GM12878 (cell line): Measurements from ENCODE around the gene ENPP7. TPM values are rescaled to one million over a fixed set of nuclear protein-coding genes. Genes with fewer than 3 reads are reported as not detected.

Source experiments
- ATAC-seq: fragments of 200-7000 bp; cut with Tn5 transposase; 3 replicates; pipeline ENCODE4 v1.9.1; 2020; ENCODE audit warnings: mild to moderate bottlenecking, moderate library complexity
- BruUV-seq: library from RNA; stranded (reverse); fragments of 400-500 nt; replicated peaks from 2 replicates; lab custom pipeline; 2021; lab: Mats Ljungman, UMichigan
- CTCF ChIA-PET: fragments of 300-600 bp; sonication (Branson Sonifier 250); formaldehyde crosslinking; extraction: SDS; loops from one replicate; lab custom pipeline; 2021; ENCODE audit warnings: inconsistent platforms; lab: Yijun Ruan, JAX
- POLR2A ChIA-PET: fragments of 350-600 bp; formaldehyde crosslinking; extraction: SDS; loops from one replicate; lab custom pipeline; 2021; ENCODE audit warnings: inconsistent platforms; lab: Charles Lee
- RAD21 ChIA-PET: fragments of 300-600 bp; sonication (Branson Sonifier 250); formaldehyde crosslinking; loops from one replicate; lab custom pipeline; 2023; ENCODE audit warnings: antibody characterized with exemption; ENCODE audit not compliant: unreplicated experiment; lab: Charles Lee
- SMC1A ChIA-PET: fragments of 300-600 bp; sonication (Branson Sonifier 250); formaldehyde crosslinking; loops from one replicate; lab custom pipeline; 2023; ENCODE audit not compliant: unreplicated experiment, uncharacterized antibody; lab: Charles Lee
- DNase-seq: peaks from one replicate; pipeline ENCODE4 v3.0.0-alpha.2; 2011; ENCODE audit warnings: low read depth, low spot score
- FAIRE-seq: peaks from 3 replicates; lab custom pipeline; 2011; peaks lifted over from hg19 to GRCh38; lab: Jason Lieb, UNC
- H2AFZ ChIP-seq: 2 replicates; pipeline ENCODE4 v1.6.0; 2011; ENCODE audit warnings: low read depth, low read length, control low read depth; ENCODE audit not compliant: control insufficient read depth
- H3K27ac ChIP-seq: 2 replicates; pipeline ENCODE4 v1.5.1; 2011; ENCODE audit warnings: control low read depth; ENCODE audit not compliant: control insufficient read depth, insufficient read depth
- H3K27me3 ChIP-seq, 2 experiments: replicated peaks in 1 of 2; 2 replicates each; pipeline versions ENCODE4 v1.6.0 to v1.6.1; 2011; ENCODE audit warnings: low read length in 1 of 2; ENCODE audit not compliant: control insufficient read depth in 2 of 2, insufficient read depth in 2 of 2
- H3K36me3 ChIP-seq, 2 experiments: 2 replicates each; pipeline ENCODE4 v1.5.1; 2011; ENCODE audit warnings: low read length in 1 of 2; ENCODE audit not compliant: control insufficient read depth in 2 of 2, insufficient read depth in 2 of 2
- H3K4me1 ChIP-seq: 2 replicates; pipeline ENCODE4 v1.6.1; 2011; ENCODE audit warnings: mild to moderate bottlenecking, low read length, moderate library complexity, mixed read lengths; ENCODE audit not compliant: control insufficient read depth, insufficient read depth
- H3K4me2 ChIP-seq: 2 replicates; pipeline ENCODE4 v1.6.0; 2011; ENCODE audit warnings: control low read depth; ENCODE audit not compliant: control insufficient read depth, insufficient read depth
- H3K4me3 ChIP-seq: fragments of 200-600 bp; sonication (generic); 2 replicates; pipeline ENCODE4 v1.5.1; 2016
- H3K79me2 ChIP-seq: 2 replicates; pipeline ENCODE4 v1.6.0; 2011; ENCODE audit warnings: low read length; ENCODE audit not compliant: control insufficient read depth, insufficient read depth
- H3K9ac ChIP-seq: 2 replicates; pipeline ENCODE4 v1.8.0; 2011; ENCODE audit warnings: low read length, control low read depth, mixed read lengths; ENCODE audit not compliant: control insufficient read depth, insufficient read depth
- H3K9me3 ChIP-seq: replicated peaks from 3 replicates; pipeline ENCODE4 v1.5.1; 2011; ENCODE audit warnings: mild to moderate bottlenecking, low read length; ENCODE audit not compliant: control insufficient read depth, insufficient read depth
- H4K20me1 ChIP-seq: 2 replicates; pipeline ENCODE4 v1.6.0; 2011; ENCODE audit not compliant: control insufficient read depth, insufficient read depth
- BCL11A ChIP-seq: IDR thresholded peaks from 2 replicates; pipeline ENCODE4 v1.6.1; 2011; ENCODE audit warnings: low read depth, low read length
- MAX ChIP-seq: IDR thresholded peaks from 2 replicates; pipeline ENCODE4 v1.6.1; 2012; ENCODE audit warnings: low read depth, low read length, improper control_type of control experiment
- WGBS: methylation state at CpG from one replicate; pipeline ENCODE4 v1.1.6; 2016; ENCODE audit warnings: low lambda C conversion rate; ENCODE audit not compliant: insufficient replicate concordance, insufficient coverage; ENCODE audit errors: missing lambda C conversion rate; 5-methylcytosine and 5-hydroxymethylcytosine counted together
- in situ Hi-C: fragments of 300-500 bp; cut with MboI; formaldehyde crosslinking; loops from 9 replicates; pipeline ENCODE4 v1.14.3; 2018; ENCODE audit warnings: mixed read lengths
- intact Hi-C: fragments of 100-400 bp; cut with micrococcal nuclease; formaldehyde crosslinking; loops from one replicate; pipeline ENCODE4 v1.14.2; 2022; ENCODE audit not compliant: unreplicated experiment
- polyA plus RNA-seq, 11 experiments: library from polyadenylated mRNA; depleted of rRNA in 4 of 11; unstranded in 6 of 11; stranded (reverse) in 5 of 11; fragments of >200 nt; fragmentation: Nextera tagmentation in 4 of 11; fragmentation: Illumina TruSeq in 1 of 11; extraction: Ambion mirVana in 4 of 11; extraction: Trizol in 1 of 11; gene quantifications; 1 replicate in 1 of 11; 2 replicates in 10 of 11; pipeline versions ENCODE4 v1.2.1 to v1.2.3, GENCODE V29; 2011 to 2016; ENCODE audit warnings: inconsistent platforms in 2 of 11, missing spikeins in 2 of 11, low read depth in 1 of 11
- total RNA-seq, 4 experiments: library from RNA; depleted of rRNA in 3 of 4; stranded (reverse); fragments of >200 nt in 3 of 4; fragmentation: Illumina TruSeq in 1 of 4; extraction: Trizol in 1 of 4; gene quantifications; 2 replicates each; pipeline versions ENCODE4 v1.2.1 to v1.2.3, GENCODE V29; 2013 to 2021
- TF ChIP-seq, protein P1 (sequence below): fragments of 450-650 bp; formaldehyde crosslinking; IDR thresholded peaks from 2 replicates; pipeline ENCODE4 v1.5.0; 2022; ENCODE audit warnings: mild to moderate bottlenecking, missing genetic modification characterization

ENPP7 gene
- total and polyA plus RNA-seq, 10 of the 15 experiments (the other 5 are each of a cell fraction or from before 2014, with no cell fraction given) = 0.04 to 0.41 (median 0.18) TPM; not detected in 1

DNA sequence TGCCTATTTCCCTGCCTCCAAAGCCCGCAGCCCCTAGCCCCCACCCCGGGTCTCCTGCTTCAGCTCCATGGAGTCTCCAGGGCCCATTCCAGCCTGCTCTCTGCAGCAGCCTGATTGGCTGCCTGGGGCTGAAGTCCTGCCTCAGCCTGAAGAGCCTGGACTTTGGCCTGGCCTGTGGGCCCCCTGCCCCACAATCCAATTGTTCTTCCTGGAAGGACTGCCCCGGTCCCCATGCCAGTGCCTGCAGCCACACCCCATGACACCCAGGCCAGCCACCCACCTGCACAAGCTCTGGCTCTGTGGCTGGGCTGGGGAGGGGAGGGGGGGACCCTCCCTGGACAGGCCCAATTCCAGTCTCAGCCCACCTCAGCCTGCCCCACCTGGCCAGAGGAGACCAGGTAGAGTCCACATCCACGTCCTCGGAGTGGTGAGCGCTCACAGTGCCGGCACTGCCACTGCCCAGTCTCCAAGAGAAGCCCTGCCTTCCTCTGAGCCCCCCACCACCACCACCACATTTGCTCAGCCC, 12.3 kb downstream of the ENPP7 start:
- Histone ChIP-seq H3K4me3 (no peak overlapping the region), H4K20me1 (no peaks in the 10 kb centered on the region), H2AFZ (no peak overlapping the region), H3K36me3 (no peaks in the 10 kb centered on the region), H3K9ac (no peak overlapping the region), H3K4me2 (no peak overlapping the region), H3K27ac (no peak overlapping the region), H3K27me3 (peaks cover 4 to 7% of the 10 kb centered on the region in 2 experiments; a peak in 3 of 4 replicates), H3K4me1 (peaks cover 10% of the 10 kb centered on the region), H3K9me3 (no peaks in the 10 kb centered on the region), H3K79me2 (no peaks in the 10 kb centered on the region)
- FAIRE-seq (no peak), ATAC-seq (no peak), DNase-seq (no peak)
- ChIA-PET POLR2A (no interaction called here), CTCF (interaction anchor here (1.0 to 1.3 kb wide), 2 partner anchors 44 to 66 kb away, joined by 4 to 5 read pairs; no protein-coding TSS in a partner anchor), SMC1A (no interaction called here), RAD21 (interaction anchor here (1.2 kb wide), 1 partner anchor 227 kb away, joined by 4 read pairs; no protein-coding TSS in a partner anchor)
- BruUV-seq = no TSS peak
- TF ChIP-seq MAX (no peak), BCL11A (no peak)
- TF ChIP-seq, protein P1, sequence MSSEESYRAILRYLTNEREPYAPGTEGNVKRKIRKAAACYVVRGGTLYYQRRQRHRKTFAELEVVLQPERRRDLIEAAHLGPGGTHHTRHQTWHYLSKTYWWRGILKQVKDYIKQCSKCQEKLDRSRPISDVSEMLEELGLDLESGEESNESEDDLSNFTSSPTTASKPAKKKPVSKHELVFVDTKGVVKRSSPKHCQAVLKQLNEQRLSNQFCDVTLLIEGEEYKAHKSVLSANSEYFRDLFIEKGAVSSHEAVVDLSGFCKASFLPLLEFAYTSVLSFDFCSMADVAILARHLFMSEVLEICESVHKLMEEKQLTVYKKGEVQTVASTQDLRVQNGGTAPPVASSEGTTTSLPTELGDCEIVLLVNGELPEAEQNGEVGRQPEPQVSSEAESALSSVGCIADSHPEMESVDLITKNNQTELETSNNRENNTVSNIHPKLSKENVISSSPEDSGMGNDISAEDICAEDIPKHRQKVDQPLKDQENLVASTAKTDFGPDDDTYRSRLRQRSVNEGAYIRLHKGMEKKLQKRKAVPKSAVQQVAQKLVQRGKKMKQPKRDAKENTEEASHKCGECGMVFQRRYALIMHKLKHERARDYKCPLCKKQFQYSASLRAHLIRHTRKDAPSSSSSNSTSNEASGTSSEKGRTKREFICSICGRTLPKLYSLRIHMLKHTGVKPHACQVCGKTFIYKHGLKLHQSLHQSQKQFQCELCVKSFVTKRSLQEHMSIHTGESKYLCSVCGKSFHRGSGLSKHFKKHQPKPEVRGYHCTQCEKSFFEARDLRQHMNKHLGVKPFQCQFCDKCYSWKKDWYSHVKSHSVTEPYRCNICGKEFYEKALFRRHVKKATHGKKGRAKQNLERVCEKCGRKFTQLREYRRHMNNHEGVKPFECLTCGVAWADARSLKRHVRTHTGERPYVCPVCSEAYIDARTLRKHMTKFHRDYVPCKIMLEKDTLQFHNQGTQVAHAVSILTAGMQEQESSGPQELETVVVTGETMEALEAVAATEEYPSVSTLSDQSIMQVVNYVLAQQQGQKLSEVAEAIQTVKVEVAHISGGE (CRISPR knock-in tag) = no peak
- WGBS = 58% methylated on average over 7 of the region's 7 CpGs
- in situ Hi-C loops = no loop called here
- intact Hi-C loops = no loop called here
